ENCODE data around the gene SLCO3A1.

Gene SLCO3A1

DNA sequence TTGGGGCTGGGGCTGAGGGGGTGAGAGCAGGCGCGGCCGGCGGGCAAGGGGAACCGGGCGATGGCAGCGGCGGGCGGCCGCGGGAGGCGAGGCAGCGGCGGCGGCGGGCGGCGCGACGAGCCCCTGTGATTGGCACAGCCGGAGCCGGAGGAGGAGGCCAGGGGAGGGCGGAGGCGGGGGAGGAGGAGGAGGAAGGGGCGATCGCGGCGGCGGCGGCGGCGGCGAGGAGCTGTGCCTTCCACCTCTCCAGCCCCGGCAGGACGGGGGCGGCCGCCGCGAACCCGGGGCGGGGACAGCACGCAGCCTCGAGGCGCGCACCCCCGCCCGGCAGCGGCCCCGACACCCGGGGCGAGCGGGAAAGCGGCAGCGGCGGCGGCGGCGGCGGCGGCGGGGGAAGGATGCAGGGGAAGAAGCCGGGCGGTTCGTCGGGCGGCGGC lies at the start of gene SLCO3A1:
Gene SLCO3A1 (plus strand): TSS at position 198 of the 437 bp plus-strand sequence.
- DNase-seq (ENCODE audit: low spot score): no peak

DNA sequence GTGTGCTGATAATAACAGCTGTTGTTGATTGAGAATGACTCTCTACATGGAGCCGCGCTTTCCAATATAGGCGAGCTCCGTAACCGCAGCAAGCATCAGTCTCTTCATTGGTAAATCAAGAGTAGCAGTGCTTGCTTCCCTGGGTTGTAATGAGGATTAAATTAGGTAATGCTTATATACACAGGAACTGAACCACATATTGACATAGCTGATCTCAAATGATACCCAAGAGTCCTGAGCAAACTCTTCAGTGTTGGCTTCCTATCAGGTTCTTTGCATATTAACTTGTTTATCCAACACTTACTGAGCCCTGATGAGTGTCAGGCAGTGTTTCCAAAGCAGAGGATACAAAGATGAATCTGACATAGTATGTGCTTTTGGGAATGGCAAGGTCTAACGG lies 46.4 kb upstream of the SLCO3A1 start:
- no peak for DNase-seq (ENCODE audit: low spot score)

GRCh38 chr15:91813924-91814323 lies 39.6 kb upstream of the SLCO3A1 start:
- DNase-seq (ENCODE audit: low spot score): no peak

DNA sequence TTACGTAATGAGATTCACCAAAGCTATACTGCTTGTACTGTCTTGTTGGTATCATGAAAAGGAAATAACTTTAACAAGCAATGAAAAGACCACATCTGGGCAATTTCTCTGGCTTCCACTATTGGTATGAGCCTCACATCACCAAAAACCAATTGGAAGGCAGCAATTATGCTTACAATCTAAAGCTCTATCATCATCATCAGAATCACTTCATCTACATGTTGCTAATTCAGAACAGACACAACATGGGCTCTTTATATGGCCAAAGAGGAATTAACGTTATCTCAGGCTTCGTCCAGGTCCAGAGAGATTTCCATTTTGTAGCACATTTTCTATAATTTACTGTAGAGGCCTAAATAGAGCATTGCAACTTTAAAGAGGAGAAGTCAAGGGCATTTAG lies 36.6 kb upstream of the SLCO3A1 start:
- DNase-seq (ENCODE audit: low spot score): no peak

DNA sequence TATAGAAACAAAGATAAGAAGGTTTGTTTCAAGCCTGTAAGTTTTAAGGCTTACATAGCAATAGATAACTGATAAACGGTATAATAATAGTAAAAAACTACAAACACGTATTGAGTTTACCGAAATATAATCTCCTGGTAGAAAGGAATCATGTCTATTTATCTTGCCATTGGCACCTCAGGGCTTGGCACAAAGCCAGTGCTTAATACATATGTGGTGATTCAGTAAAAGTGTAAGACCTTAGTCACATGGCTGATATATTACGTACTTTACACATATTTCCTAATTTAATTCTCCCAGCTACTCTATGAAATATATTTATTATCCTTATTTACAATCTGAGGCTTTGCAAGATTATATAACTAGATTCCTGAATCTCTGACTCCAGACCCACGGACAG lies 32.0 kb upstream of the SLCO3A1 start:
- DNase-seq (ENCODE audit: low spot score): no peak

GRCh38 chr15:91824256-91824655 lies 29.3 kb upstream of the SLCO3A1 start:
- DNase-seq (ENCODE audit: low spot score): no peak

GRCh38 chr15:91826443-91826842 lies 27.1 kb upstream of the SLCO3A1 start:
- DNase-seq (ENCODE audit: low spot score): no peak

DNA sequence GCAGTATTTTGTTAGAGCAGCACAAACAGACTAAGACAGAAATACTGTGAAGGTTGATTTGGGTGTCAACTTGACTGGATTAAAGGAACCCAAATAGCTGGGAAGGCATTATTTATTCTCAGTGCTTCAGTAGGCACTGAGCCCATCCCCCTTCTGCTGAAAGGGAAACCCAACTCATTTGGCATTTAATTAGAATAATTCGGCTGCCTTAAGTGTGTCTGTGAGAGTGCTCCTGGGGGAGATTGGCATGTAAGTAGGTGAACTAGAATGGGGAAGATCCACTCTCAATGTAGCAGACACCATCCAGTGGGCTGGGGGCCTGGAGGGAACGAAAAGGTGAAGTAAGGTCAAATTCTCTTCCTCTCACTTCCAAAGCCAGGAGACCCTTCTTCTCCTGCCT lies 20.5 kb upstream of the SLCO3A1 start:
- DNase-seq (ENCODE audit: low spot score): no peak

GRCh38 chr15:91839867-91840266 lies 13.6 kb upstream of the SLCO3A1 start:
- DNase-seq (ENCODE audit: low spot score): no peak

GRCh38 chr15:91841861-91842260 lies 11.6 kb upstream of the SLCO3A1 start:
- DNase-seq (ENCODE audit: low spot score): no peak

DNA sequence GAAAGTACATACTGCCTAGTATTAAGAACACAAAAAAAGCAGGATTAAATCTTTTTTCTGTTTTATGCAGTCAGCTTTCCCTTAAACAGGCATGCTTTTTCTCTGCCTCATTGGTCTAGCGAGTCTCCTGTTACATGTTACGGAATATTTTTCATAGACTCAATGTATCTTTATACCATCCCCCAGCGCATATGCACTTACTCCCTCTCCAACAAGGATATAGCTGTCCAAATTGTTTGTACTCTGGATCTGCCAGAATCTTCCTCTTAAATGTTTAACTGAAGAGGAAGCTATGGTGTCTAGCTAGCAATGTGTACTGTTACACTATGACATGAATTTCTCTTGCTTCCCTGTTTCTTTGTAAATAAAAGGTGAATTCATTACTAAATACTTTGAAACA lies 9.2 kb upstream of the SLCO3A1 start:
- no peak for DNase-seq (ENCODE audit: low spot score)

- no peak for DNase-seq (ENCODE audit: low spot score)
These were observed 8.6 kb upstream of the SLCO3A1 start for GRCh38 chr15:91844928-91845327.

GRCh38 chr15:91845720-91846119 lies 7.8 kb upstream of the SLCO3A1 start:
- DNase-seq (ENCODE audit: low spot score): no peak

DNA sequence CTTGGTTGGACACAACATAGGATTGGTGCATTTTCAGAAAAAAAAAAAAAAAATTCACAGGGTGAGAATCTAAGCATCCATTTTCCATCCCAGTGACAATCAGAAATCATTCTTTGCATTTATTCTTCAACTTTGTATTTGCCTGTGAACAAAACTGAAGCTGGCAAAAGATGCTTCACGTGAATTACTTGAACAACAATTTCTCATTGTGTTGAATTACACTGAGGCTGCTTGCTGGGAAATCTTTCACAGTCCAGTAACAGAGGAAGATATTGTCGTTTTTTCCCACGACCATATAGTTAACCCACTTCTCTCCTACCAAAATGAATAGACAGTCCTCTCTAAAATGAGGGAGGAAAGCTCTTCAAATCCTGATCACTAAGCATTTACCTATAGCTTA lies 4.3 kb upstream of the SLCO3A1 start:
- no peak for DNase-seq (ENCODE audit: low spot score)

- peak; percentile 52 for DNase-seq (ENCODE audit: low spot score)
These were observed 3.8 kb upstream of the SLCO3A1 start for GRCh38 chr15:91849749-91850161.

DNA sequence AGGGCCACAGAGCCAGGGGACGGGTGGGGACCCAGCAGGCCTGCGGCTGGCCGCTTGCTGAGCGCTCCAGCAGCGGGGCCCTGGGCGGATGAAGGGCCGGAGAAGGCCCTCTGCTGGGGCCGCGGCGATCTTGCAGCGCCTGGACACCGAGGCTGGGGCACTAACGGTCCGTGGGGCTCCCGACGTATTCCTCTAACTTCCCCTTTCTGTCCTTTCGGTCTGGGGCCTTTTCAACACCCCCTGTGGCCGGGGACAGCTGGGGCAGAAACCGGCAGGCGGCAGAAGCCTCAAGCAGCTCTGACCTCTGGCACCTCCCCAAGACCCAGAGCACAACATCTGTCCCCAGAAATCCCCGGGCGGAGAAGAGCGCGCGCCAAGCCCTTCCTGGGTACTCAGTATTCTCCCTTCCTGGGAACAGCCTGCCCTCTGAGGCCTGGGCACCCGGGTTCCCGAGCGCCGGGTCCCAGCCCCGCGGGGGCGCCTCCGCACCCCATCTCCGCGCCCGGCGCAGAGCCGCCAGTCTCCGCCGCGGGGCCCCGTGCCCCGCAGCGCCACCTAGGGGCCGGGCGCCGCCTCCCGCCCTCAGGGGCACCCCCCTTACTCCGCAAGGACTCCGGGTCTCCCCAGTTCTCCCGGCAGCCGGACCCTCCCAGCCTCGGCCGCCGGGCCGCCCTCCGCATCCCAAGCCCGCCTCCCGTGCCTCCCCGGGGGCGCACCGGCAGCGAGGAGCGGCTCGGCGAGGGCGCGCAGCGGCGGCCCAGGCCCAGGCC lies 582 bp upstream of the SLCO3A1 start:
- peak; percentile 87 for DNase-seq (ENCODE audit: low spot score)

DNA sequence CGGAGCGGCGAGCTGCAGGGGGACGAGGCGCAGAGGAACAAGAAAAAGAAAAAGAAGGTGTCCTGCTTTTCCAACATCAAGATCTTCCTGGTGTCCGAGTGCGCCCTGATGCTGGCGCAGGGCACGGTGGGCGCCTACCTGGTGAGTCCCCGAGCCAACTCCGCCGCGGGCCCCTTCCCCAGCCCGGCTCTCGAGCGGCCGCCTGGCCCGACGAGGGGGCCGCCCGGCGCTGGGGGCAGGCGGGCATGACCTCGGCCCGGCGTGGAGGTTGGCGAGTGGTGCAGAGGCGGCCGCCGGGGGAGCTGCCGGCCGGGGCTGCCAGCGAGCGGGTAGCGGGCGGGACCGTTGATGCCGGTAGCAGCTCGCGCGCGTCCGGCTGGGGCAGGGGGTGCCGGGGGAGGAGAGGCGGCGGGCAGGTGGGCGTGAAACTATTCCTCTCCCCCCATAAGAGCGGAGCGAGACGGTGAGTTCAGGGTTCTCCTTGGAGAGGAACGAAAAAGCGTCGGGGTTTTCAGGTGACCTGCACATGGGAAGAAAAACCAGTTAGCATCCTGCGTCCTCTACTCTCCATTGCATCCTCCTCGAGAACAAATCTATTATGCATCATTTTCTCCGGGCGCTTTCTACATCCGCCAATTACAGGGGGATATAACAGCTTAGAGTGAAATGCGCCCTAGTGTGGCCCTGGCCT lies 585 bp downstream of the SLCO3A1 start:
- no peak for DNase-seq (ENCODE audit: low spot score)

DNA sequence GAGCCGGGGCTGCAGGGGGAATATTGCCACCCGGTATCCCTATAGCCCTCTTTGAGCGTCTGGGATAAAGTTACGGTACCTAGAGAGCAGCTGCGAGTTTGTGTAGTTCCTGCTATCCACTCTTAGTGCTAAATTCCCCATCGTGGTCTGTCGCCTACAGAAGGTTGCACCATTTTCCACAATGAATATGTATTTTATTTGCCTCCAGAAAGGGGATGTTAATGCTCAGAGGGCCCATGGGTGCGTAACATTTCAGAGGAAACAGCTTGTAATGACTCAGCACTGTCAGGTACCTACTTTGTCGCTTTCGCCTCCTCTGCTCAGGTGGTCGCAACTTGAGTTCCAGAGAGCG lies 1.1 kb downstream of the SLCO3A1 start:
- DNase-seq (ENCODE audit: low spot score): no peak

DNA sequence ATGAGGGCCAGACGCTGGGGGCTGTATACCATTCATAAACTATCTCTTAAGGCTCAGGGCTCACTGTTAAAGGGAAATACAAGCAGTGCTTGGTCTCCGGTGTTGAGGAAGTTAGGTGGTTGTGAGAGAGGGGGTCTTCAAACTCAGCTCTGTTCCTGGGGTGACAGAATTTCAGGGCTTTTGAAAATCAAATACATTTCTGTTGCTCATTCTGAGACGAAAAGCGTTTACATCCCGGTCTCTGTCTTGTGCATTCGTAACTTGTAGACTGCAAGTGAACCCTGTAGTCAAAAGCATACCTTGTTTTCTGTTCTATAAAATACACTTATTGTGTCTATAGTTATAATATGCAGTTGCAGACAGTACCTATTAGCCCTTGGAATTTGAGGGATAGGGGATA lies 1.7 kb downstream of the SLCO3A1 start:
- no peak for DNase-seq (ENCODE audit: low spot score)

- DNase-seq (ENCODE audit: low spot score): peak; percentile 49
These were observed 2.4 kb downstream of the SLCO3A1 start for GRCh38 chr15:91855684-91856489.

GRCh38 chr15:91857224-91857585 lies 3.7 kb downstream of the SLCO3A1 start:
- no peak for DNase-seq (ENCODE audit: low spot score)

GRCh38 chr15:91857772-91858171 lies 4.3 kb downstream of the SLCO3A1 start:
- no peak for DNase-seq (ENCODE audit: low spot score)

DNA sequence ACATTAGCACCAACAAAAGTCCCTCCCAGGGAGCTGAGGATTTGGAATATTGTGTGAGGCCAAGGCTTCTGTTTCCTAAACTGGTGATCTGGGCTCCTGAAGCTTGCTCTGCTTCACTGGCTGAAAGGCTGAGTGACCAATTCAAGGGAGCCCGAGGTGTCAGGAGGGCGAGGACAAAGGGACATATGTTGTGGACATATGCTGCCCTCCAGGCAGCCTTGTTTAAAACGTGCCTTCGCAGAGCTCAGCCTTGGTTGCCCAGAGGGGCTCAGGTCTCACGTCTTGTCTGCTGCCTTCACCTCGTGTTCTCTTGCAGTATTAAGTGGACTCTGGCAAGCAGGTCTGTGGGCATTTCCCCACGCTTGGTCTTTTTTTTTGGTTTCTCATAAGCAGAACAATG lies 7.0 kb downstream of the SLCO3A1 start:
- no peak for DNase-seq (ENCODE audit: low spot score)

All from HuH-7 (cell line).